ENCODE results near the gene GLRA2. TPM values are rescaled to one million over a fixed set of nuclear protein-coding genes. Genes with fewer than 3 reads are reported as not detected.

The GLRA2 gene
- total and polyA plus RNA-seq, 2 of the 13 experiments (the other 11 are each of a cell fraction or from before 2014, with no cell fraction given), result not detected

DNA sequence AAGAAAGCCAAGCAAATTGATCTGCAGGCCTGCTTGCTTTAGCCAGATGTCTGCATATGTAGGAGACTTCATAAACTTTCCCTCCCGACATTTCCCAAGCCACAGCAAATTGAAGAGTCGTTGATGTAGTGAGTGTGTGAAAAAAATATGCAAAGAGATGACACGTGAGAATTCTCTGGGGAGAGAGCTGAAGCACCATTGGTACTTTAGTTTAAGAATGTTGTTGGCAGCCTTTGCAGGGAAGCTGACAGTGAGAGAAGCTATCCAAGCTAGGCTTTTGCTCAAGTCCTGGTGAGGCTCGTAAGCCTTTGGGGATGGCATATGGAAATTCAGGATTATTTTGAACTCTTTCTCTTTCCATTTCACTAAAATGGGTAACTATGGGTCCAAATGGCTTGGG is 87.5 kb downstream of the GLRA2 start:
- Histone ChIP-seq H3K4me1 (ENCODE audit: insufficient read depth, low read length) (no peaks in the 10 kb centered on the region), H2AFZ (ENCODE audit: low read length) (no peak overlapping the region), H3K79me2 (ENCODE audit: insufficient read depth, low read length) (no peaks in the 10 kb centered on the region), H3K27me3 (ENCODE audit: control insufficient read depth in 1 of 2, insufficient read depth in 2 of 2, low read length in 2 of 2) (no peaks in the 10 kb centered on the region), H3K9me3 (ENCODE audit: low read length) (no peaks in the 10 kb centered on the region), H3K9ac (ENCODE audit: insufficient read depth, low read depth, low read length) (no peak overlapping the region), H3K36me3 (replicated peaks in 1 of 2; ENCODE audit: control insufficient read depth in 1 of 2, insufficient read depth in 2 of 2, low read length in 2 of 2) (no peaks in the 10 kb centered on the region), H3K4me3 (replicated peaks in 1 of 3; ENCODE audit: insufficient read depth in 1 of 3, low read depth in 2 of 3, low read length in 3 of 3) (no peak overlapping the region), H3K4me2 (ENCODE audit: low read depth, low read length) (no peak overlapping the region), H3K27ac (ENCODE audit: extremely low read length, insufficient read depth, low read length) (no peak overlapping the region), H4K20me1 (ENCODE audit: insufficient read depth, low read length) (no peaks in the 10 kb centered on the region)
- 81% methylated on average over 4 of the region's 4 CpGs for WGBS (ENCODE audit: low lambda C conversion rate)
- in situ Hi-C loops (cut with HindIII; ENCODE audit: extremely low pct_ligation_motif_present, low pct_unique_long_range_greater_than_20kb), result no loop called here
- intact Hi-C loops (cut with micrococcal nuclease; ENCODE audit: unreplicated experiment), result no loop called here
- ATAC-seq (no peak), DNase-seq (ENCODE audit: low spot score) (no peak), FAIRE-seq (no peak)
- ChIA-PET CTCF (ENCODE audit: low intra/inter-chr PET ratio, low total read pairs) (no interaction called here), POLR2A (no interaction called here)
- BruUV-seq (replicated peaks), result no TSS peak
- no peak for TF ChIP-seq ZBTB7B (CRISPR knock-in tag; IDR thresholded peaks at IDR 0.05)
- TF ChIP-seq PITX1 (CRISPR knock-in tag; IDR thresholded peaks at IDR 0.05), result no peak
- TF ChIP-seq NAIF1 (CRISPR knock-in tag; IDR thresholded peaks at IDR 0.05; ENCODE audit: borderline replicate concordance), result no peak
- TF ChIP-seq BORCS8-MEF2B (CRISPR knock-in tag; IDR thresholded peaks at IDR 0.05), result no peak
- TF ChIP-seq, protein P1, sequence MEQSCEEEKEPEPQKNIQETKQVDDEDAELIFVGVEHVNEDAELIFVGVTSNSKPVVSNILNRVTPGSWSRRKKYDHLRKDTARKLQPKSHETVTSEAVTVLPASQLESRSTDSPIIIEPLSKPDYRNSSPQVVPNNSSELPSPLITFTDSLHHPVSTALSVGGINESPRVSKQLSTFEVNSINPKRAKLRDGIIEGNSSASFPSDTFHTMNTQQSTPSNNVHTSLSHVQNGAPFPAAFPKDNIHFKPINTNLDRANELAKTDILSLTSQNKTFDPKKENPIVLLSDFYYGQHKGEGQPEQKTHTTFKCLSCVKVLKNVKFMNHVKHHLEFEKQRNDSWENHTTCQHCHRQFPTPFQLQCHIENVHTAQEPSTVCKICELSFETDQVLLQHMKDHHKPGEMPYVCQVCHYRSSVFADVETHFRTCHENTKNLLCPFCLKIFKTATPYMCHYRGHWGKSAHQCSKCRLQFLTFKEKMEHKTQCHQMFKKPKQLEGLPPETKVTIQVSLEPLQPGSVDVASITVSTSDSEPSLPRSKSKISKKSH (CRISPR knock-in tag; IDR thresholded peaks at IDR 0.05; ENCODE audit: borderline replicate concordance), result no peak
- TF ChIP-seq ZNF761 (CRISPR knock-in tag; conservative IDR thresholded peaks at IDR 0.05), result no peak
- TF ChIP-seq HOXA9 (CRISPR knock-in tag; IDR thresholded peaks at IDR 0.05; ENCODE audit: borderline replicate concordance), result no peak
- TF ChIP-seq TBP (CRISPR knock-in tag; IDR thresholded peaks at IDR 0.05), result no peak
- TF ChIP-seq ZNF431 (CRISPR knock-in tag; IDR thresholded peaks at IDR 0.05; ENCODE audit: borderline replicate concordance, low read depth), result no peak
- no peak for TF ChIP-seq ZFP82 (CRISPR knock-in tag; IDR thresholded peaks at IDR 0.05; ENCODE audit: borderline replicate concordance)
- TF ChIP-seq, protein P2, sequence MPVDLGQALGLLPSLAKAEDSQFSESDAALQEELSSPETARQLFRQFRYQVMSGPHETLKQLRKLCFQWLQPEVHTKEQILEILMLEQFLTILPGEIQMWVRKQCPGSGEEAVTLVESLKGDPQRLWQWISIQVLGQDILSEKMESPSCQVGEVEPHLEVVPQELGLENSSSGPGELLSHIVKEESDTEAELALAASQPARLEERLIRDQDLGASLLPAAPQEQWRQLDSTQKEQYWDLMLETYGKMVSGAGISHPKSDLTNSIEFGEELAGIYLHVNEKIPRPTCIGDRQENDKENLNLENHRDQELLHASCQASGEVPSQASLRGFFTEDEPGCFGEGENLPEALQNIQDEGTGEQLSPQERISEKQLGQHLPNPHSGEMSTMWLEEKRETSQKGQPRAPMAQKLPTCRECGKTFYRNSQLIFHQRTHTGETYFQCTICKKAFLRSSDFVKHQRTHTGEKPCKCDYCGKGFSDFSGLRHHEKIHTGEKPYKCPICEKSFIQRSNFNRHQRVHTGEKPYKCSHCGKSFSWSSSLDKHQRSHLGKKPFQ (CRISPR knock-in tag; IDR thresholded peaks at IDR 0.05; ENCODE audit: insufficient replicate concordance), result no peak
- TF ChIP-seq, protein P3, sequence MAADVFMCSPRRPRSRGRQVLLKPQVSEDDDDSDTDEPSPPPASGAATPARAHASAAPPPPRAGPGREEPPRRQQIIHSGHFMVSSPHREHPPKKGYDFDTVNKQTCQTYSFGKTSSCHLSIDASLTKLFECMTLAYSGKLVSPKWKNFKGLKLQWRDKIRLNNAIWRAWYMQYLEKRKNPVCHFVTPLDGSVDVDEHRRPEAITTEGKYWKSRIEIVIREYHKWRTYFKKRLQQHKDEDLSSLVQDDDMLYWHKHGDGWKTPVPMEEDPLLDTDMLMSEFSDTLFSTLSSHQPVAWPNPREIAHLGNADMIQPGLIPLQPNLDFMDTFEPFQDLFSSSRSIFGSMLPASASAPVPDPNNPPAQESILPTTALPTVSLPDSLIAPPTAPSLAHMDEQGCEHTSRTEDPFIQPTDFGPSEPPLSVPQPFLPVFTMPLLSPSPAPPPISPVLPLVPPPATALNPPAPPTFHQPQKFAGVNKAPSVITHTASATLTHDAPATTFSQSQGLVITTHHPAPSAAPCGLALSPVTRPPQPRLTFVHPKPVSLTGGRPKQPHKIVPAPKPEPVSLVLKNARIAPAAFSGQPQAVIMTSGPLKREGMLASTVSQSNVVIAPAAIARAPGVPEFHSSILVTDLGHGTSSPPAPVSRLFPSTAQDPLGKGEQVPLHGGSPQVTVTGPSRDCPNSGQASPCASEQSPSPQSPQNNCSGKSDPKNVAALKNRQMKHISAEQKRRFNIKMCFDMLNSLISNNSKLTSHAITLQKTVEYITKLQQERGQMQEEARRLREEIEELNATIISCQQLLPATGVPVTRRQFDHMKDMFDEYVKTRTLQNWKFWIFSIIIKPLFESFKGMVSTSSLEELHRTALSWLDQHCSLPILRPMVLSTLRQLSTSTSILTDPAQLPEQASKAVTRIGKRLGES (CRISPR knock-in tag; IDR thresholded peaks at IDR 0.05; ENCODE audit: borderline replicate concordance), result no peak
- TF ChIP-seq NR0B2 (CRISPR knock-in tag; IDR thresholded peaks at IDR 0.05), result no peak
- TF ChIP-seq GPBP1L1 (CRISPR knock-in tag; IDR thresholded peaks at IDR 0.05), result no peak
- TF ChIP-seq, protein P4, sequence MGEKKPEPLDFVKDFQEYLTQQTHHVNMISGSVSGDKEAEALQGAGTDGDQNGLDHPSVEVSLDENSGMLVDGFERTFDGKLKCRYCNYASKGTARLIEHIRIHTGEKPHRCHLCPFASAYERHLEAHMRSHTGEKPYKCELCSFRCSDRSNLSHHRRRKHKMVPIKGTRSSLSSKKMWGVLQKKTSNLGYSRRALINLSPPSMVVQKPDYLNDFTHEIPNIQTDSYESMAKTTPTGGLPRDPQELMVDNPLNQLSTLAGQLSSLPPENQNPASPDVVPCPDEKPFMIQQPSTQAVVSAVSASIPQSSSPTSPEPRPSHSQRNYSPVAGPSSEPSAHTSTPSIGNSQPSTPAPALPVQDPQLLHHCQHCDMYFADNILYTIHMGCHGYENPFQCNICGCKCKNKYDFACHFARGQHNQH (CRISPR knock-in tag; IDR thresholded peaks at IDR 0.05), result no peak
- TF ChIP-seq ZNF816 (CRISPR knock-in tag; IDR thresholded peaks at IDR 0.05; ENCODE audit: borderline replicate concordance), result no peak
